Measurements from ENCODE around the gene VSIG10L.

VSIG10L gene

DNA sequence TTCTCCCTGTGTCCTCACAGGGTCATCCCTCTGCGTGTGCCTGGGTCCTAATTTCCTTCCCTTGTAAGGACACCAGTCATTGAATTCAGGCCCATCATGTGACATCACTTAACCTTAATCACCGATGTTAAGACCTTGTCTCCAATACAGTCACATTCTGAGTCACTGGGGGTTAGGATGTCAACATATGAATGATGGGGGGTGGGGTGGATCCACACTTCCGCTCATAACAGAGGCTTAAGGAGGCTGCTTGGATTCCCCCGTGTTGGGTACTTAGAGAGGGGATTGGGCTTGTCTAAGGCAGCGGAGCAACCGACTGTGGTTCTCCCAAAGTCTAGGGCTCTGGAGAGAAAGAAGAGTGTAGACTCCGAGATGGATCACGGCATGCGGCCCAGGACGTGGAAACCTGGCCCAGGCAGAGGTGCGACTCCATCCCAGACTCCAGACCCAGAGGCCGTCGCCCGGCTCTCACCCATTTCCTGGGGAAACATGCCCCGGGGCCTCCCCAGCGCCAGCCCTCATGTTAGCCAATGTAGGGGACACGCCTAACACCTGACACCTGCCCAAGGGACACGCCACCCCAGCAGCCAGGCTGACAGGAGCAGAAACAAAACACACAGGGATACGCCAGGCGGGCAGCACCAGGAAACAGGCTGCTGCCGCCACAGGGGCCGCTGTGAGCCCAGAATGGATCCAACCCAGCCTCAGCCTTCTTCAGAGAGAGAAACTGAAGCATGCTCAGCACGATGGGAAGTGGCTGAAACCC lies 47.5 kb downstream of the VSIG10L start:
- H3K27ac ChIP-seq, result no peak overlapping the region
- no peak for TF ChIP-seq ZFX (IDR thresholded peaks at IDR 0.05)
- TF ChIP-seq, protein P1, sequence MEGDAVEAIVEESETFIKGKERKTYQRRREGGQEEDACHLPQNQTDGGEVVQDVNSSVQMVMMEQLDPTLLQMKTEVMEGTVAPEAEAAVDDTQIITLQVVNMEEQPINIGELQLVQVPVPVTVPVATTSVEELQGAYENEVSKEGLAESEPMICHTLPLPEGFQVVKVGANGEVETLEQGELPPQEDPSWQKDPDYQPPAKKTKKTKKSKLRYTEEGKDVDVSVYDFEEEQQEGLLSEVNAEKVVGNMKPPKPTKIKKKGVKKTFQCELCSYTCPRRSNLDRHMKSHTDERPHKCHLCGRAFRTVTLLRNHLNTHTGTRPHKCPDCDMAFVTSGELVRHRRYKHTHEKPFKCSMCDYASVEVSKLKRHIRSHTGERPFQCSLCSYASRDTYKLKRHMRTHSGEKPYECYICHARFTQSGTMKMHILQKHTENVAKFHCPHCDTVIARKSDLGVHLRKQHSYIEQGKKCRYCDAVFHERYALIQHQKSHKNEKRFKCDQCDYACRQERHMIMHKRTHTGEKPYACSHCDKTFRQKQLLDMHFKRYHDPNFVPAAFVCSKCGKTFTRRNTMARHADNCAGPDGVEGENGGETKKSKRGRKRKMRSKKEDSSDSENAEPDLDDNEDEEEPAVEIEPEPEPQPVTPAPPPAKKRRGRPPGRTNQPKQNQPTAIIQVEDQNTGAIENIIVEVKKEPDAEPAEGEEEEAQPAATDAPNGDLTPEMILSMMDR (conservative IDR thresholded peaks at IDR 0.05), result no peak

DNA sequence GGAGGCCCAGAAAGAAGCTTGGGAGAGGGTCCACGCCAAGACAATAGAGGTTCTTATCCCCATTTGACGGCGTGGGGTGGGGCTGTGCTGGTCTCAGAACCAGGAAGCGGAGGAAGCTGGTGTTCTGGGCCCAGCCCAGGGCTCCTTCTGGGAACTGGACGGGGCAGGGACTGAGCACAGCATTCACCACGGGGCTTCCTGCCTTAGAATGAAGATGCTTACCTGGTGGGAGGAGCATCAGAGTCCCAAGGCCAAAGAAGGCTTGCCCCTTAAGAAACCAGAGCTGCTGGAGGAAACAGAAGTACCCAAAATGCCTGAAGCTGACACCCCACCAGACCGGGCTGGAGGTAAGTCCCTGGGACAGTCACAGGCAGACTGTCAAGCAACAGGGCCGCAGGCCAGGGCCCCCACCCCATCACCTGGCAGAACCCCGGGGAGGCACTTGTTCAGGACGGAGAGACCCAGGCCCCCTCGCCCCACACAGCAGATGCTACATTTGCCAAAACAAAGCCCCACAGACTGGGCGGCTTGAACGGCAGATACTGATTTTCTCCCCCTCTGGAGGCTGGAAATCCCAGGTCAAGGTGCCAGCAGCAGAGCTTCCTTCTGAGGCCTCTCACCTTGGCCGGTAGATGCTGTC lies 48.2 kb downstream of the VSIG10L start:
- TF ChIP-seq, protein P1 (conservative IDR thresholded peaks at IDR 0.05), result no peak
- TF ChIP-seq ZFX (IDR thresholded peaks at IDR 0.05), result no peak
- no peak overlapping the region for H3K27ac ChIP-seq

DNA sequence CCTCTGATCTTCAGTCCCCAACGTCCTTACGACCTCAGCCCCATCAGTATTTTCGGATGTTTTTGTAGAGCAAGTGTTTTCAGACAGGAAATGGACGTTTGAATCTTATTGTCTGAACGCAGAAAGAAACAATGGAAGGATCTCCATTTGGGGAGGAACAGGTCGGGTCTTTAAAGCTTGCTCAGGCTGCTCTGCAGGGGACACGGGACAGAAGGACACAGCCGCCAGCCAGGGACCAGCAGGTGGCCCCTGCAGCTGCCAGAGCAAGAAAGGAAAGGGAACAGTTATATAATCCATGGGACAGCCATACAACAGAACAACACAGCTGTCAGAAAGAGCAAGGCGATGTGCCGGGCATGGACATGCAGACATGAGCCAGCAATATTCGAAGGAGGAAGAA lies 49.0 kb downstream of the VSIG10L start:
- TF ChIP-seq ZFX (IDR thresholded peaks at IDR 0.05), result no peak
- TF ChIP-seq, protein P1 (conservative IDR thresholded peaks at IDR 0.05), result no peak
- no peak overlapping the region for H3K27ac ChIP-seq

DNA sequence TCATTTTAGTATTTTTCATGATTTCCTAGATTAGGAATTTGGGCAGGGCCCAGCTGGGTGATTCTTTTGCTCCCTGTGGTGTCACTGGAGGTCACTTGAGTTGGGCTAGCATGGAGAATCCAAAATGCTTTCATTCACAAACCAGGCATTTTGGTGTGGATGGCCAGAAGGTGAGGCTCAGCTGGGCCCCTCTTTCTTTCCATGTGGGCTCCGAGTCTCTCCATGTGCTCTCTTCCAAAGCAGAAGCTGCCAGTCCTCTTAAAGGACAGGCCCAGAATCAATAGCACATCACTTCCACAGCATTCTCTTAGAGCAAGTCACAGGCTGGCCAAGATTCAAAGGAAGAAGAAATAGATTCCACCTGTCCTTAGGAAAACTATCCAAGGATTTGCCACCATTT lies 52.3 kb downstream of the VSIG10L start:
- TF ChIP-seq, protein P1 (conservative IDR thresholded peaks at IDR 0.05), result no peak
- no peak for TF ChIP-seq ZFX (IDR thresholded peaks at IDR 0.05)
- H3K27ac ChIP-seq, result no peak overlapping the region

DNA sequence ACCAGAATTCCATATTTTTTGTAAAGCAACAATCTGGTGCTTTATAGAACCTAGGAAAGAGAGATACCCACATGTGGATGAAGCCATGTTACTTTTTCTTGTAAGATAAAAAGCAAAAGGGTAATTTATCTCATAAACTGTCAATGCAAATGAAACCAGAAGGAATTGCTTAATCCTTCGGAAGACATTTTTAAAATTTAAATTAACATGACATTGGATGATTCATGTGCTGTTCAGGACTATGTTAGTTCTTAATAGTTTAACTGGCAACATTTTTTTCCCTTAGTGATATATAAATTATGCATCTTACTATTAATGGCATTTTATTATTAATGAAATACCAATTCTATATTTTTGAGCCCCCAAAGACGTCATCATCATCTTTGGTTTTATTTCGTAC lies 56.3 kb downstream of the VSIG10L start:
- TF ChIP-seq, protein P1 (conservative IDR thresholded peaks at IDR 0.05), result no peak
- TF ChIP-seq ZFX (IDR thresholded peaks at IDR 0.05), result no peak
- no peak overlapping the region for H3K27ac ChIP-seq

GRCh38 chr19:51282335-51282734 lies 59.6 kb downstream of the VSIG10L start:
- no peak for TF ChIP-seq ZFX (IDR thresholded peaks at IDR 0.05)
- TF ChIP-seq, protein P1 (conservative IDR thresholded peaks at IDR 0.05), result no peak
- no peak overlapping the region for H3K27ac ChIP-seq
